T47D (cell line): ENCODE measurements around the gene WAC.
"Not testable (repeated sequence)": the region's sequence is repeated elsewhere in the genome, so short reads cannot be mapped to it uniquely, and the experiment has no call there.

Source experiments
- DNase-seq, 2 experiments: peaks; one replicate each; pipeline versions ENCODE4 v3.0.0 to v3.0.0-alpha.2; 2011 to 2012; ENCODE audit warnings: low read depth in 1 of 2, low spot score in 1 of 2
- JUND ChIP-seq: IDR thresholded peaks from 2 replicates; pipeline ENCODE4 v1.6.1; 2012; ENCODE audit warnings: low read depth
- in situ Hi-C: cut with HindIII; loops from 2 replicates; pipeline ENCODE4 v1.10.0; 2016; ENCODE audit warnings: low sequenced_read_pairs, low pct_unique_long_range_greater_than_20kb

WAC gene

GRCh38 chr10:28638392-28638791 is 105.5 kb downstream of the WAC start:
- TF ChIP-seq JUND = no peak
- no peak for DNase-seq
- in situ Hi-C loops = no loop called here

DNA sequence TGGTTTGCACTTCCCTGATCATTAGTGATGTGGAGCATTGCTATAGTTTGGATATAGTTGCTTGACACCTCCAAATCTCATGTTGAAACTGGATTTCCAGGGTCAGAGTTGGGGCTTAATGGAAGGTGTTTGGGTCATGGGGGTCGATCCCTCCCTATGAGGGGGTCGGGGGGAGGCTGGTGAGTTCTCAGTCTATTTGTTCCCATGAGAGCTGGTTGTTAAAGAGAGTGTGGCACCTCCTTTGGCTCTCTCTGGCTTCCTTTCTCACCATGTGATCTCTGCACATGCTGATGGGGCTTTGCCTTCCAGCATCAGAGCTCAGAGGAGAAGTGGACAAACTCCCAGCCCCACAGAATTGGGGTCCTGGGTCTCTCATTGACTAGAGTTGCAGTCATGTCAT is 107.6 kb downstream of the WAC start:
- in situ Hi-C loops = no loop called here
- no peak for TF ChIP-seq JUND
- DNase-seq = no peak

GRCh38 chr10:28644647-28645046 is 111.7 kb downstream of the WAC start:
- no peak for TF ChIP-seq JUND
- DNase-seq = no peak
- in situ Hi-C loops = no loop called here

- DNase-seq = no peak
- no peak for TF ChIP-seq JUND
- in situ Hi-C loops = no loop called here
Measured at GRCh38 chr10:28652106-28652505, 119.2 kb downstream of the WAC start.

DNA sequence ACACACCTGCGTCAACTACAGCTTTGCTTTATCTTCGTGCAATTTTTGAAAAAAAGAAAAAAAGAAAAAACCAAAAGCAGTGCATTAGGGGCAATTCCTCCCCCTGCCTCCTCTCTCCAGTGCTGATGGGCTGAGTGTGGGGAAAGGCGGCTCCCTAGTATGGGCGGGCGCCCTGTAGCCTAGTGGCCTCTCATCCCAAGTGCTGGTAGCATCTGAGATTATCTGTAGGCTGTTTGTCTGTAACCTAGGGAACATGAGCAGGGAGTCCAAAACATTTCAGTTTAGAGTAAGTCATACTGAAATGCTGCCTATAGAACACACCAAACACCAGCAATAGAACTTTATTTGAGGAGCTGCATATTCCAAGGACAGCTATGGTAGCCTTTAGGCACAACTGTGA is 119.8 kb downstream of the WAC start:
- in situ Hi-C loops = no loop called here
- no peak for DNase-seq
- no peak for TF ChIP-seq JUND

- DNase-seq, in situ Hi-C loops: not testable (repeated sequence)
Measured at GRCh38 chr10:28658824-28659223, 125.9 kb downstream of the WAC start.

- in situ Hi-C loops = no loop called here
- DNase-seq = no peak
- no peak for TF ChIP-seq JUND
Measured at GRCh38 chr10:28661035-28661434, 128.1 kb downstream of the WAC start.

DNA sequence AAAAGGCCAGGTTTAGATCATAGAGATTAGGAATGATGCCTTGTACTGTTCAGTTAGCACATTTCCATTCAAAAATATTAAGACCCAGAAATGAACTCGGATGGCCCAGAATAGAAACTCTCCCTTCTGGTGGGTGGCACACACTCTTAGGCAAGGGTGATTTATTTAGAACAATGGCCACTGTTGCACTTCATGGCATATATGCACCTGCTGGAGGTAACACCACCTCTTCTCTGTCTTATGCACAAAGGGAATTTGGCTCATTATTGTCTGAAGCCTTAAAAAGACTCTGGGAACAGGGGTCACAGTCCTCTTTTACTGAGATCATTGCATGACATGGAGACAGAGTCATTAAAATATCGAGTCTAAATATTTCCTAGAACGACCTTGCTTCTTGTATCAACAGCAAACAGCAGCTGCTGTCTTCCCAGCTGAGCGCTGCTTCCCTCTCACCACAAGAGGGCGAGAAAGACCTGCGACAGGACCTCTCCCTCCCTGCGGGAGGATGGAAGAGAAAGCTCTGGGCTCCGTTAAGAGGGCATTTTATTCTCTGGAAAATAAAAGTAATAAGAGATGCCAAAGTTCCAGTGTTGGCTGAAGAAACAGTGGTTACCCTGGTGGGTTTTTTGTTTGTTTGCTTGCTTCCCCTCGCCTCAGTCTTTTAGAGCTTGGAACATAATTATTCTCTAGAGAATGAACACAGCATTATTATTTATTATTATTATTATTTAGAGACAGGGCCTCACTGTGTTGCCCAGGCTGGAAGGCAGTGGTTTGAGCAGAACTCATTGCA is 130.9 kb downstream of the WAC start:
- in situ Hi-C loops = no loop called here
- TF ChIP-seq JUND = no peak
- DNase-seq = peak; percentile 53 to 85

- in situ Hi-C loops = no loop called here
- no peak for DNase-seq
- no peak for TF ChIP-seq JUND
Measured at GRCh38 chr10:28664369-28664740, 131.4 kb downstream of the WAC start.

- in situ Hi-C loops = no loop called here
Measured at GRCh38 chr10:28666751-28667467, 134.0 kb downstream of the WAC start.

DNA sequence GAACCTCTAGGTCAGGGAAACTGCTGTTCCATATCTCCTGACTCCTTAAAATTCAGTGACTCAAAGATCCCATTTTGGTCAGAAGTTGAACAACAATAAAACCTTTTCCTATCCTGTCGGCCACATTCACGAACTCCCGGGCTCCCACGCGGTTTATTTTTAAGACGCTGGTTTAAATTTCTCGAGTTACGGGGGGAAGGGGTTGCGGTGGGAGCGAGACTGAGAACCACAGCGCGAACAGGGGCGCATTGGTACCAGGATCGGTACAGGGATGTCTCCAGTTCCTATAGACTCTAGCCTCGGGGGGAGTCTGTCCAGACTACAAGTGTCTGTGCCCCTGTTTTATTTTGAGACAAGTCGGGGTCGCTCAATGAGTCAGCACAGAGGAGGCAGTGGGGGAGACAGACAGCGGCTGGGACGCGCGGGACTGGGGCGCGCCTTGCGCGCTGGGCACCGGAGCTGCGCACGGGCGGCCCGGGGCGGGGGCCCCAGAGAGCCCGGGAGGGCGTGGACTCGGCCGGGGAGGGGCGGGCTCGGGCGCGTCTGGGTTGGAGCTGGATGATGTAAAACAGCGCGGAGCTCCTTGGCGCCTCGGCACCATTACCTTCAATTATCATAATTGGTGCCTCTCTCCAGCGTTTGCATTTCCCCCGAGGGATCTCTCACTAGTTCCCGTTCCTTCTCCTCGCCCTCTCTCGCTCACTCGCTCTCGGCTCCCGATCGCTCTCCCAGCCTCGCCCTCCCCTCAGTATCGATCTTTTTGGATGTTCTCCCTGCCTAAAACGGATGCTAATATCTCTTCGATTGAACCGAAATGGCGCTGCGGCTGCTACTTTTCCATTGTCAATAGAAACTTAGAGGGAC is 135.7 kb downstream of the WAC start:
- in situ Hi-C loops = no loop called here
- TF ChIP-seq JUND = no peak
- peak; percentile 16 to 74 for DNase-seq

More at GRCh38 chr10:28666751-28667467, 134.0 kb downstream of the WAC start:
- no peak for DNase-seq
- no peak for TF ChIP-seq JUND

GRCh38 chr10:28669227-28670173 is 136.6 kb downstream of the WAC start:
- in situ Hi-C loops = no loop called here
- no peak for TF ChIP-seq JUND
- no peak for DNase-seq
